Measurements from ENCODE around the gene GAB2.
A peak's percentile ranks its signal among the peaks of the same experiment; 100 is the strongest.

GAB2 gene

DNA sequence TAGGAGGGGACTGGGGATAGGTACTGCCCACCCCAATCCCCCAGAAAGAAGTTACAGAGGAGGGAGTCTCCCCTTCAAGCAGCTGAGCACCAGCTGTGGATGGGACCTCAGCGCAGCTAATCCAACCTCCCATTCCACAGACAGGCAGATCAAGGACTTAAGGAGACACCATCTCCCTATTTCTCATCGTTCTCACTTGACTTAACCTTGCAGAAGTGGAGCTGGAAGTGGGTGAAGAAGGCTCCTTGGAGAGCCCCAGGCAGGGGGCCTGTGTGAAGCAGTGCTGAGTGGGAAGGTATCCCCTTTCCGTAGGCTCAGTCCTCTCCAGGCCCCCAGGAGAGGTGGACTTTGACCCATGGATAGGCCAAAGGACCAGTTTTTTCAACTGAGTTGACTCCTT, 201.6 kb downstream of the GAB2 start:
- H3K36me3 Mint-ChIP-seq = peaks cover 34% of the 10 kb centered on the region
- H3K27ac Mint-ChIP-seq = no peak overlapping the region

DNA sequence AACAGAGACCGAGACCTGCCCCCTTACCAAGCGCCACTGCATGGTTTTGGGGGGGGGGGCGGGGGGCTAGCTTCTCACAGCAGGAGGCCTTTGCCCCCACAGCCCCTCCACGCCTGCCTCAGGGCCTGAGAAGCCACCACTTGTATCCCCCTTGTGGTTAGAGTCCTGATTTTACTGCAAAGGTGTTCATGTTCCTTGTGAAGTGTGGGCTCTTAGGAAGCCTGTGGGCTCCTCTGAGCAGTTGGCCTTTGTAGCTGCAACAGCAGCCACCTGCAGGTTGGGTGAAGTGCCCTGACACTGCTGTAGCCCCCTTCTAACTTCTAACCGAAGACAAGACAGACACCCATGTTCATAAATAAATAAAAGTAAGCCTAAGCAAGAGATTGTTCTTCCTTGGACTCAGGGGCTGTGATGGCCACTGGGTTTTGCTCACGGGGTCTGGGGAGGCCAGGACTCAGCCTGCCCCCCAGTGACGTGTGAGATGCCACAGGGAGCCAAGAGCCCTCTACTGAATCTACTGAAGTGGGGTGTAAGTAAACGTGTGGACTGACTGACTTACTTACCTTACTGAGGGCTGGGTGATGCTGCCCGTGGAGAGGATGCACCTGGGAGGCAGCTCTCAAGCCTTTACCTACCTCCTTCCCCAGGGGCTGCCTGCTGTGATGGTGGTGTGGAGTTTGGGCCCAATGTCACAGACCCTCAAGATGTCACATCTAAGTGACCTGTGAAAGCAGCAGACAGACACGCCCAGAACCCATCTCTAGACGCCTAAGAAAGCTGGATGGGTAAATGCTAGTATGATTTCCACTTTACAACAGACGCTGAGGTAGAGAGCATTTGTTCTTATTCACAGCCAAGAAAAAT, 203.1 kb downstream of the GAB2 start:
- no peak overlapping the region for H3K4me3 Mint-ChIP-seq
- ATAC-seq = no peak
- H3K4me1 Mint-ChIP-seq = no peaks in the 10 kb centered on the region
- no peak overlapping the region for H3K27ac Mint-ChIP-seq
- H3K9me3 Mint-ChIP-seq = no peaks in the 10 kb centered on the region
- H3K27me3 Mint-ChIP-seq = no peaks in the 10 kb centered on the region
- peaks cover 40% of the 10 kb centered on the region for H3K36me3 Mint-ChIP-seq

More for the DNA sequence above, 201.6 kb downstream of the GAB2 start:
- H3K4me1 Mint-ChIP-seq = no peaks in the 10 kb centered on the region
- no peak for ATAC-seq
- H3K4me3 Mint-ChIP-seq = no peak overlapping the region
- H3K9me3 Mint-ChIP-seq = no peaks in the 10 kb centered on the region
- no peaks in the 10 kb centered on the region for H3K27me3 Mint-ChIP-seq

DNA sequence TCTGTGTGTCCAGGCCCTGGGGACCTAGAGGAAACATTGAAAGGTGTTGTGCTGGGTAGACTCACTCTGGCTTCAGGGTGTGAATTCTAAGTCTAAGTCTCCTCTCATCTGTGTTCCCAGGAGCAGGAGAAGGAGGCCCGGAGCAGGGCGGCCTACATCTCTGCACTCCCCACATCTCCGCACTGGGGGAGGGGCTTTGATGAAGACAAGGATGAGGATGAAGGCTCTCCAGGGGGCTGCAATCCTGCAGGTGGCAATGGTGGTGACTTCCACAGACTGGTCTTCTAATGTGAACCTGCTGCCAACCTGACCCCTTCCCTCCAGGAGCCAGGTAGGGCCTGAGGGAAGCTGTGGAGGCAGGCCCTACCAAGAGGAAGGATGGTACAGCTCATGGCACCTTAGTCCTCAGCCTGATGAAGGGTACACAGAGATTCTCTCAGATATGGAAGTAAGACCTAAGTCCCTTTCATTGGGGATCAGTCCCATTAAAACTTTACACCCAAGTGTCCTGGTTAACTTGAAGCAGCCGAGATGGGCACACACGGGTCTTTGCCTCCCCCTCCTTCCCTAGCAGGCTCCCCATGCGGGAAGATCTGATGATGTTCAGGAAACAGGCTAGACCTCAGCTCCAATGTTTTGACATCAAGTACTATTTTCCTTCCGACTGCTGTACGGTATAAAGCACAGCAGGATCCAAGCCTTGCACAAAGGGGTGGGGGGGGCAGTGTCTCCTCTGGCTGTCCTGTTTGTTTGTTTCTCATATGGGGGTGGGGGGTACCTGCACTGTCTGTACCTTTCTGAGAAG, 203.9 kb downstream of the GAB2 start:
- Mint-ChIP-seq H3K27me3 (no peaks in the 10 kb centered on the region), H3K27ac (no peak overlapping the region), H3K4me3 (no peak overlapping the region), H3K9me3 (no peaks in the 10 kb centered on the region), H3K4me1 (no peaks in the 10 kb centered on the region), H3K36me3 (peaks cover 41% of the 10 kb centered on the region)
- no peak for ATAC-seq

DNA sequence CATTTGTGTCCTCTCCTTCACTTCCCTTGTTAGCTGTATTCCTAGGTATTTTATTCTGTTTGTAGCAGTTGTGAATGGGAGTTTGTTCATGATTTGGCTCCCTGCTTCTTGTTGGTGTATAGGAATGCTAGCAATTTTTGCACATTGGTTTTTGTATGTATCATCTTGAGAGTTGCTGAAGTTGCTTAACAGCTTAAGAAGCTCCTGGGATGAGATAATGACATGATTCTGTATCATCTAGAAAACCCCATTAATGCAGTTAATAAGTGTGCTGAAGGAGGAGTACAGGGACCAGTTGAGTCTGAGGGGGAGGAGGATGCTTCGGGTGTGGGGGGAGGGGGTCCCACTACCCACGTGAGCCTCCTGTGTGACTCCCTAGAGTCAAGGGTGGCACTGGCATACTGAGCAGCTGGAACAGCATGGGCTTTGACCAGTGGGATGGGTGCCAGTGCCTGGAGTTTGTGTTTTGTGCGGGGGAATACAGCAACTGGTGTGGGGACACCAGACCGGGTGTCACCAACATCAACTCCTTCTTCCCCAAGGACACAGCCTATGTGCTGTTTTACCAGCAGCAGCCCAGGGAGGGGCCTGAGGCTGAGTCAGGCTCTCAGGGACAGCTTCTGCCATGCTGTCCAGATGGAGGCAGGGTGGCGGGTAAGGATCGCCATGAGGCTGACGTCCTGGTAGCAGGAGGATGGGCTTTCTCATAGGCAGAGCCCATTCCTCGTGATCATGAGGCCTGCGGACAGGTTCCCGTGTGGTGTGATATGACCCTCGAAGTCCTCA, 204.8 kb downstream of the GAB2 start:
- no peaks in the 10 kb centered on the region for H3K4me1 Mint-ChIP-seq
- peaks cover 31% of the 10 kb centered on the region for H3K36me3 Mint-ChIP-seq
- H3K9me3 Mint-ChIP-seq = no peaks in the 10 kb centered on the region
- no peak overlapping the region for H3K27ac Mint-ChIP-seq
- H3K4me3 Mint-ChIP-seq = no peak overlapping the region
- no peaks in the 10 kb centered on the region for H3K27me3 Mint-ChIP-seq
- no peak for ATAC-seq

DNA sequence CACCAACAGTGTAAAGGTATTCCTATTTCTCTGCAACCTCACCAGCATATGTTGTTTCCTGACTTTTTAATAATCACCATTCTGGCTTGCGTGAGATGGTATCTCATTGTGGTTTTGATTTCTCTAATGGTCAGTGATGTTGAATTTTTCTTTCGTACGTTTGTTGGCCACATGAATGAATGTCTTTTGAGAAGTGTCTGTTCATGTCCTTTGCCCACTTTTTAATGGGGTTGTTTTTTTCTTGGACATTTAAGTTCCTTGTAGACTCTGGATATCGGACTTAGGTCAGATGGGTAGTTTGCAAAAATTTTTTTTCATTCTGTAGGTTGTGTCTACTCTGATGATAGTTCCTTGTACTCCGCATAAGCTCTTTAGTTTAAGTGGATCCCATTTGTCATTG, 206.1 kb downstream of the GAB2 start:
- Mint-ChIP-seq H3K4me3 (no peak overlapping the region), H3K4me1 (no peaks in the 10 kb centered on the region), H3K9me3 (no peaks in the 10 kb centered on the region), H3K27me3 (no peaks in the 10 kb centered on the region), H3K36me3 (peaks cover 20% of the 10 kb centered on the region), H3K27ac (no peak overlapping the region)
- ATAC-seq = no peak

DNA sequence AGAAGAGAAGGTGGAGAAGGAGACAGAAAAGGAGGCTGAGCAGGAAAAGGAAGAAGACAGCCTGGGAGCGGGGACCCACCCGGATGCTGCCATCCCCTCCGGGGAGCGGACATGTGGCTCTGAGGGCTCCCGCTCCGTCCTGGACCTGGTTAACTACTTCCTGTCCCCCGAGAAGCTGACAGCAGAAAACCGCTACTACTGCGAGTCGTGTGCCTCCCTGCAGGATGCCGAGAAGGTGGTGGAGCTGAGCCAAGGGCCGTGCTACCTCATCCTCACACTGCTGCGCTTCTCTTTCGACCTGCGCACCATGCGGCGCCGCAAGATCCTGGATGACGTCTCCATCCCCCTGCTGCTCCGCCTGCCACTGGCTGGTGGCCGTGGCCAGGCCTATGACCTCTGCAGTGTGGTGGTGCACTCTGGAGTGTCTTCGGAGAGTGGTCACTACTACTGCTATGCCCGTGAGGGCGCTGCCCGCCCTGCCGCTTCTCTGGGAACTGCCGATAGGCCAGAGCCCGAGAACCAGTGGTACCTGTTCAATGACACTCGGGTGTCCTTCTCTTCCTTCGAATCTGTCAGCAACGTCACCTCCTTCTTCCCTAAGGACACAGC, 207.5 kb downstream of the GAB2 start:
- no peaks in the 10 kb centered on the region for H3K9me3 Mint-ChIP-seq
- peaks cover 20% of the 10 kb centered on the region for H3K36me3 Mint-ChIP-seq
- no peak overlapping the region for H3K27ac Mint-ChIP-seq
- no peaks in the 10 kb centered on the region for H3K4me1 Mint-ChIP-seq
- ATAC-seq = no peak
- H3K27me3 Mint-ChIP-seq = no peaks in the 10 kb centered on the region
- H3K4me3 Mint-ChIP-seq = no peak overlapping the region

DNA sequence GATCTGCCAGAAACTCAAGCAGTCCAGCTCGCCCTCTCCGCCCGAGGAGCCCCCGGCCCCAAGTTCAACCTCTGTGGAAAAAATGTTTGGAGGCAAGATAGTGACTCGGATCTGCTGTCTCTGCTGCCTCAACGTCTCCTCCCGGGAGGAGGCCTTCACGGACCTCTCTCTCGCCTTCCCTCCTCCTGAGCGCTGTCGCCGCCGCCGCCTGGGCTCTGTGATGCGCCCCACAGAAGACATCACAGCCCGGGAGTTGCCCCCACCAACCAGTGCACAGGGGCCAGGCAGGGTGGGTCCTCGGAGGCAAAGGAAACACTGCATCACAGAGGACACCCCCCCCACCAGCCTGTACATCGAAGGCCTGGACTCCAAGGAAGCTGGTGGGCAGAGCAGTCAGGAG, 208.1 kb downstream of the GAB2 start:
- Mint-ChIP-seq H3K4me1 (no peaks in the 10 kb centered on the region), H3K9me3 (no peaks in the 10 kb centered on the region), H3K4me3 (no peak overlapping the region), H3K27ac (no peak overlapping the region), H3K27me3 (no peaks in the 10 kb centered on the region), H3K36me3 (peaks cover 25% of the 10 kb centered on the region)
- ATAC-seq = no peak

DNA sequence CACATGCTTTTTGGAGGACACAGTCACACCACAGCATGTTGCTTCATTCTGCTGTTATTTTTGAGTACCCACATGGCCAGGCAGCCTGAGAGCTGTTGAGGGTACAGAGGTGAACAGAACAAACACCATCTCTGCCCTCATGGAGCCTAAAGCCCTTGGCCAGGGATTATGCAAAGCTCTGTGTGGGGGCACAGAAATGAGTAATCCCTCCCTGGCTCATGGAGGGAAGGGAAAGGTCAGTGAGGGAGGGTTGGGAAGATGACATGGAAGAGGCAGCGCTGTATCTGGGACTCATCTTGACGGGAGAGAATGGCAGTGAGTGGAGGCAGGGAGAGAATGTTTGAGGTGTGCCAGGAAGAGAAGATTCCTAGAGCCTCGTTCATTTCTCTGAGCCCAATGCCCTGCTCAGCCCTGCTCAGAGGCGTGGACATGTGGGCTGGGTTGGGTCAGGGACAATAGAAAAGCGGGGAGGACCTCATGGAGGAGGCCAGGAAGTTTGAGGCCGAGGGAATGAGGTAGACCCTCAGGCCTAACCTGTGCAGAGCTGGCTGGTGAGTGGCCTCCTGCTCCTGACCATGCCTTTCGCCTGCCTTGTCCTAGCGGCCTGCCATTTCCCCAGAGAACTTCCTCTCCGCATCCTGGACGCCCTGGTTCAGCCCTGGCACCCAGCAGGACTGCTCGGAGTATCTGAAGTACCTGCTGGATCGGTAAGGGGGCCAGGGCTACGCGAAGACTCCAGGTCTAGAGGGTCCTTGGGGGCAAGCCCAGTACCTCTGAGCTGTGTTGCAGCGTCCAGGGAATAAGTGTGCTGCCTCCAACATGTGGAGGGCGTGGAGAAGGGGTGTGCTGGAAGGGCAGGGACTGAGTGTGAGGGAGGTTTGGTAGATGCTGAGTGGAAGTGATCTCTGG, 209.1 kb downstream of the GAB2 start:
- no peak overlapping the region for H3K27ac Mint-ChIP-seq
- no peak for ATAC-seq
- H3K36me3 Mint-ChIP-seq = peaks cover 28% of the 10 kb centered on the region
- no peaks in the 10 kb centered on the region for H3K4me1 Mint-ChIP-seq
- H3K4me3 Mint-ChIP-seq = no peak overlapping the region
- no peaks in the 10 kb centered on the region for H3K27me3 Mint-ChIP-seq
- no peaks in the 10 kb centered on the region for H3K9me3 Mint-ChIP-seq

DNA sequence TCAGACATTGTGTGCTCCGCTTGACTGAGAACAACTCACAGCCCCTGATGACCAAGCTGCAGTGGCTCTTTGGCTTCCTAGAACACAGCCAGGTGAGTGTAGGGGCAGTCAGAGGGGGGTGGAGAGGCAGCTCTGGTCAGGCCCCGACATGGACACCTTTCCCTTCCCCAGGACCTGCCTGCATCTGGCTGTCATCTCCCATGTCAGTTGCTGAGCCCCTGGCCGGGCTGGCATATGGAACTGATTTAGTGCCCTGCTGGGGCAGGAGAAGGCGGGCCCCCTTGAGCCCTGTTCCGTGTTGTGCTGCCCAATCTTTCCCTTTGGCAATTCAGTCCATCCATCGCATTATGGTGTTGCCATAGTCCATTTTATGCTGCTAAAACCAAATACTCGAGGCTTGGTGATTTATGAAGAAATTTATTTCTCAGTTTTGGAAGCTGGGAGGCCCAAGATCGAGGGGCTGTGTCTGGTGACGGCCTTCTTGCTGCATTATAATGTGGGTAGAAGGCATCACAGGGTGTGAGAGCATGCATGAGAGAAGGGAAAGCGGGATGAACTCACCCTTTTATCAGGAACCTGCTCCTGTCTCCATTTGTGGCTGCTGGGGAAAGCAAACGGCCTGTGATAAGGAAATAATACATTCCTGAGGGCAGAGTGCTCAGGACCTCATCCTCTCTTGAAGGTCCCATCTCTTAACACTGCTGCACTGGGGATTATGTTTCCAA, 209.9 kb downstream of the GAB2 start:
- H3K27ac Mint-ChIP-seq = no peak overlapping the region
- ATAC-seq = no peak
- H3K27me3 Mint-ChIP-seq = no peaks in the 10 kb centered on the region
- no peak overlapping the region for H3K4me3 Mint-ChIP-seq
- H3K36me3 Mint-ChIP-seq = peaks cover 28% of the 10 kb centered on the region
- H3K4me1 Mint-ChIP-seq = peaks cover 7% of the 10 kb centered on the region
- no peaks in the 10 kb centered on the region for H3K9me3 Mint-ChIP-seq

DNA sequence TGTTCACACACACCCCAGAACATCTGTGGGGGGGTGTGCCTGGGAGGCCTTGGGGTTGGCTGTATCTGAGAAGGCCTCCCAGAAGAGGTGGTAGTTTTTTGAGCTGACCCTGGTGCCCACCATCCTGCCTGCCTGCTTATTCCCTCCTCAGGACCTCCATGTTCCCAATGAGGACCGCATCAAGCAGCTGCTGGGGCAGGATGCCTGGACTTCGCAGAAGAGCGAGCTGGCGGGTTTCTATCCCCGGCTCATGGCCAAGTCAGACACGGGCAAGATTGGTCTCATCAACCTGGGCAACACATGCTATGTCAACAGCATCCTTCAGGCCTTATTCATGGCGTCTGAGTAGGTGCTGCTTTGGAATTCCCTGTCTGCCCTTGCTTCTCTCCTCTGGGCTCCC, 211.9 kb downstream of the GAB2 start:
- Mint-ChIP-seq H3K27ac (no peak overlapping the region), H3K4me1 (peaks cover 10% of the 10 kb centered on the region), H3K9me3 (no peaks in the 10 kb centered on the region), H3K36me3 (peaks cover 27% of the 10 kb centered on the region), H3K27me3 (no peaks in the 10 kb centered on the region), H3K4me3 (no peak overlapping the region)
- no peak for ATAC-seq

DNA sequence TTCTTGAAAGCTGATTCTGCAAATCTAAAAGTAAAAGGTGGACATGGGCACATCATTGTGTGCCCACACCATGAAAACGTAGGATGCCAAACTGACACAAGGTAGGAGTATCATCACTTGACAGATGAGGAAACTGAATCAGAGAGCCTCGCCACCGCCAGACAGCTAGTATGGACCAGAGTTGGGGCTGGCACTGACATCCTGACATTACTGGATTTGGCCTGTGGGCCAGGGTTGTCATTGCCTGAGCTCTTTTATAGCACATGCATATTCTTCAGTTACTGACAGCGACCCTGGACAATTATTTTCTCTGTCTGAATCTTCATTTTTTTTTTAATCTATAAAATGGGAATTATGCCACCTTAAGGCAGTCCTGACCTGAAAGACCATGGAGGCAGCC, 212.4 kb downstream of the GAB2 start:
- Mint-ChIP-seq H3K27ac (no peak overlapping the region), H3K27me3 (no peaks in the 10 kb centered on the region), H3K36me3 (peaks cover 23% of the 10 kb centered on the region), H3K9me3 (no peaks in the 10 kb centered on the region), H3K4me1 (peaks cover 10% of the 10 kb centered on the region), H3K4me3 (no peak overlapping the region)
- no peak for ATAC-seq

DNA sequence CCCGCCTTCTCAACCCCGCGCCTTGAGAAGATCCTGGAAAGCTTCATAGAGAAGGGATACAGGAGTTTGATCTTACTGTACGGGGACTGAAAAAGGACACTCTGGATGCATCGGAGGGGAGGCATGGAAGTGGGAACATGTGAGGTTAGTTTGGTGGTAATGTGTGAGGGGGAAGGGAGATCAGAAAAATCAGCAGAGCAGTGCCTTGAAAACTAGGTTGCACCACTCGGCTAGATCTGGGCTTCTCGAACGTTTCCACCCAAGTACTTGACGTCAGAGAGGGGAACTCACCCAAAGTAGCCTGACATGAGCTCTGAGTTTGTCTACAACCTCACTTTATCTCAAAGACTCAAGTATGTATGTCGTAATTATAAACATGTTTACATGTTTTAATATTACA, 214.4 kb downstream of the GAB2 start:
- Mint-ChIP-seq H3K27ac (peak overlapping the region; percentile 20), H3K4me1 (peaks cover 10% of the 10 kb centered on the region), H3K27me3 (no peaks in the 10 kb centered on the region), H3K36me3 (peaks cover 18% of the 10 kb centered on the region), H3K9me3 (no peaks in the 10 kb centered on the region), H3K4me3 (no peak overlapping the region)
- ATAC-seq = no peak

DNA sequence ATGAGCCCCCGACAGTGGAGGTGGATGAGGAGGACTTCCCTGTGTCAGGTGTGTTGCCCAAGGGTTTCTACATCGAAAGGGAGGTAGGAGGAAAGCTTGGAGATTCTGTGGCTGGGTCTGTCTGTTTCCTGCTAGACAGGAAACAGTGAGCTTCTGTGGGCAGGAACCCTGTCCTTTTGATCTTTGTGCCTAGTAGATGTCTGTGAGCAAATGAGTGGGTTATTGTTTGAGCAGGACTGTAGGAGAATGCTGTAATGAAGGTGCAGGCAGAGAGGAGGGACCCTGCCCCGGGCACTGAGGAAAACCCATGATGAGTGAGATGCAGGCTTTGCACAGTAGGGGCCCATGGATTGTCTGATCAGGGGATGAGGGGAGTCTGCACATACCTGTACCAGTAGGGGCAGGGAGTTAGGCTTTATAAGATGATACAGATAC, 214.9 kb downstream of the GAB2 start:
- H3K27ac Mint-ChIP-seq = peak overlapping the region; percentile 20
- H3K36me3 Mint-ChIP-seq = peaks cover 18% of the 10 kb centered on the region
- H3K4me1 Mint-ChIP-seq = peaks cover 10% of the 10 kb centered on the region
- H3K9me3 Mint-ChIP-seq = no peaks in the 10 kb centered on the region
- H3K4me3 Mint-ChIP-seq = no peak overlapping the region
- ATAC-seq = peak; percentile 24
- no peaks in the 10 kb centered on the region for H3K27me3 Mint-ChIP-seq
